ENCODE results near the gene VWA5B1. TPM values are rescaled to one million over a fixed set of nuclear protein-coding genes. Genes with fewer than 3 reads are reported as not detected.

Gene VWA5B1
- total and polyA plus RNA-seq, 10 of the 15 experiments (the other 5 are each of a cell fraction or from before 2014, with no cell fraction given): under 0.01 to 0.05 (median 0.01) TPM; not detected in 7

DNA sequence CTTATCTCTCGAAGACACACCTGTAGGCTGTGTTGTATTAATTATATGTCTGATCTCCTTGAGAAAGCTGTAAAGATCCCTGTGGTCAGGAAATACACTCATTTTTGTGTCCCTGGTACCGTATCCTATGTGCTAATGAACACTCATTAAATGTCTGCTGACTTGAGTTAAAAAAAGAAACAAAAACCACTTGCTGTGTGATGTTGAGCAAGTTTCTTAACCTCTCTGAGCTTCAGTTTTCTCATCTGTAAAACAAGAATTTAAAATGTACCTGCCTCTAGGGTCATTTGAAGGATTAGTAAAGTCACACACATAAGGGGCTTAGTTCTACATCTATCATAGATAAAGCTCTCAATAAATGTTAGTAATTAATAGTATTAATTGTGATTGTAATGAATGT is 91.3 kb downstream of the VWA5B1 start:
- H3K4me1 ChIP-seq (ENCODE audit: control insufficient read depth, insufficient read depth, low read length): peaks cover 4% of the 10 kb centered on the region; the same call in 1 of the 2 replicates
- RAD21 ChIA-PET (ENCODE audit: unreplicated experiment): no interaction called here
- SMC1A ChIA-PET (ENCODE audit: uncharacterized antibody, unreplicated experiment): no interaction called here
- CTCF ChIA-PET: interaction anchor here (0.6 kb wide), 1 partner anchor 148 kb away, joined by 3 read pairs; no protein-coding TSS in a partner anchor
- H3K36me3 ChIP-seq (ENCODE audit: control insufficient read depth in 2 of 2, insufficient read depth in 2 of 2, low read length in 1 of 2): no peaks in the 10 kb centered on the region
- no TSS peak for BruUV-seq (replicated peaks)
- FAIRE-seq (no peak), ATAC-seq (no peak), DNase-seq (ENCODE audit: low read depth, low spot score) (no peak)
- WGBS (ENCODE audit: insufficient coverage, insufficient replicate concordance, low lambda C conversion rate, missing lambda C conversion rate): 23% methylated on average over 2 of the region's 2 CpGs
- H2AFZ ChIP-seq (ENCODE audit: control insufficient read depth, low read depth, low read length): no peak overlapping the region
- in situ Hi-C loops (cut with MboI): no loop called here
- intact Hi-C loops (cut with micrococcal nuclease; ENCODE audit: unreplicated experiment): no loop called here
- no peaks in the 10 kb centered on the region; the same call in 2 of the 3 replicates for H3K9me3 ChIP-seq (replicated peaks; ENCODE audit: control insufficient read depth, insufficient read depth, low read length)
- H3K9ac ChIP-seq (ENCODE audit: control insufficient read depth, insufficient read depth, low read length): no peak overlapping the region
- H3K4me2 ChIP-seq (ENCODE audit: control insufficient read depth, insufficient read depth): no peak overlapping the region
- TF ChIP-seq DPF2 (IDR thresholded peaks at IDR 0.05) (no peak), GATAD2B (conservative IDR thresholded peaks at IDR 0.05; ENCODE audit: low read depth) (no peak), RUNX3 (IDR thresholded peaks at IDR 0.05; ENCODE audit: low read length) (no peak), ZZZ3 (IDR thresholded peaks at IDR 0.05; ENCODE audit: control insufficient read depth, insufficient read length, low read depth) (no peak)
- TF ChIP-seq, protein P1, sequence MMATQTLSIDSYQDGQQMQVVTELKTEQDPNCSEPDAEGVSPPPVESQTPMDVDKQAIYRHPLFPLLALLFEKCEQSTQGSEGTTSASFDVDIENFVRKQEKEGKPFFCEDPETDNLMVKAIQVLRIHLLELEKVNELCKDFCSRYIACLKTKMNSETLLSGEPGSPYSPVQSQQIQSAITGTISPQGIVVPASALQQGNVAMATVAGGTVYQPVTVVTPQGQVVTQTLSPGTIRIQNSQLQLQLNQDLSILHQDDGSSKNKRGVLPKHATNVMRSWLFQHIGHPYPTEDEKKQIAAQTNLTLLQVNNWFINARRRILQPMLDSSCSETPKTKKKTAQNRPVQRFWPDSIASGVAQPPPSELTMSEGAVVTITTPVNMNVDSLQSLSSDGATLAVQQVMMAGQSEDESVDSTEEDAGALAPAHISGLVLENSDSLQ (IDR thresholded peaks at IDR 0.05): no peak
- no peaks in the 10 kb centered on the region for H3K79me2 ChIP-seq (ENCODE audit: control insufficient read depth, insufficient read depth, low read length)
- no peaks in the 10 kb centered on the region for H4K20me1 ChIP-seq (ENCODE audit: control insufficient read depth, insufficient read depth)
- no peak overlapping the region for H3K27ac ChIP-seq (ENCODE audit: control insufficient read depth, insufficient read depth)
- H3K4me3 ChIP-seq: no peak overlapping the region
- POLR2A ChIA-PET: no interaction called here
- H3K27me3 ChIP-seq (replicated peaks in 1 of 2; ENCODE audit: control insufficient read depth in 2 of 2, insufficient read depth in 2 of 2, low read length in 1 of 2): peaks cover 2 to 3% of the 10 kb centered on the region in 2 experiments; a peak in 3 of 4 replicates

DNA sequence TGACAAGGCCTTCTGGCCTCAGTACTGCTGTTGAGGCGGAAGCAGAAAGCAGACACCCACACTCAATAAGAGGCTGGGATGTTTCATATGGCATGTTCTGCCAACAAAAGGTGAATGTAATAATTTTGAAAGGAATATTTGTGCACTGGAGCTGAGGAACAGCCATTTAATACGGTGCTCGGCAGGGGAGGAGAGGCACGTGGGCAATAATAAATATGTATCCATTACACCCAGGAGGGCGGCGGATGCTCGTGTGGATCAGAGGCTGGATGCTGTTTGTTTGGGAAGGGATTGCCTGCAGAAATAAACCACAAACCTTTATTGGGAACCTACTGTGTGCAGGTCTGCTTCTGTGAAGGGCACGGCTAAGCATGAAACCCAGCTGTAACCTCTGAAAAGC is 92.0 kb downstream of the VWA5B1 start:
- H3K9ac ChIP-seq (ENCODE audit: control insufficient read depth, insufficient read depth, low read length): no peak overlapping the region
- DNase-seq (ENCODE audit: low read depth, low spot score) (no peak), ATAC-seq (no peak), FAIRE-seq (no peak)
- H3K79me2 ChIP-seq (ENCODE audit: control insufficient read depth, insufficient read depth, low read length): no peaks in the 10 kb centered on the region
- H3K4me1 ChIP-seq (ENCODE audit: control insufficient read depth, insufficient read depth, low read length): peaks cover 4% of the 10 kb centered on the region; the same call in 1 of the 2 replicates
- intact Hi-C loops (cut with micrococcal nuclease; ENCODE audit: unreplicated experiment): no loop called here
- H3K27ac ChIP-seq (ENCODE audit: control insufficient read depth, insufficient read depth): no peak overlapping the region
- ChIA-PET SMC1A (ENCODE audit: uncharacterized antibody, unreplicated experiment) (no interaction called here), CTCF (no interaction called here), POLR2A (no interaction called here), RAD21 (ENCODE audit: unreplicated experiment) (interaction anchor here (1.0 kb wide), 1 partner anchor 111 kb away, joined by 4 read pairs; no protein-coding TSS in a partner anchor)
- no peak overlapping the region for H3K4me2 ChIP-seq (ENCODE audit: control insufficient read depth, insufficient read depth)
- peaks cover 3 to 4% of the 10 kb centered on the region in 2 experiments; a peak in 3 of 4 replicates for H3K27me3 ChIP-seq (replicated peaks in 1 of 2; ENCODE audit: control insufficient read depth in 2 of 2, insufficient read depth in 2 of 2, low read length in 1 of 2)
- H3K4me3 ChIP-seq: no peak overlapping the region
- 80% methylated on average over 8 of the region's 8 CpGs for WGBS (ENCODE audit: insufficient coverage, insufficient replicate concordance, low lambda C conversion rate, missing lambda C conversion rate)
- H3K36me3 ChIP-seq (ENCODE audit: control insufficient read depth in 2 of 2, insufficient read depth in 2 of 2, low read length in 1 of 2): no peaks in the 10 kb centered on the region
- no peaks in the 10 kb centered on the region for H4K20me1 ChIP-seq (ENCODE audit: control insufficient read depth, insufficient read depth)
- TF ChIP-seq, protein P2, sequence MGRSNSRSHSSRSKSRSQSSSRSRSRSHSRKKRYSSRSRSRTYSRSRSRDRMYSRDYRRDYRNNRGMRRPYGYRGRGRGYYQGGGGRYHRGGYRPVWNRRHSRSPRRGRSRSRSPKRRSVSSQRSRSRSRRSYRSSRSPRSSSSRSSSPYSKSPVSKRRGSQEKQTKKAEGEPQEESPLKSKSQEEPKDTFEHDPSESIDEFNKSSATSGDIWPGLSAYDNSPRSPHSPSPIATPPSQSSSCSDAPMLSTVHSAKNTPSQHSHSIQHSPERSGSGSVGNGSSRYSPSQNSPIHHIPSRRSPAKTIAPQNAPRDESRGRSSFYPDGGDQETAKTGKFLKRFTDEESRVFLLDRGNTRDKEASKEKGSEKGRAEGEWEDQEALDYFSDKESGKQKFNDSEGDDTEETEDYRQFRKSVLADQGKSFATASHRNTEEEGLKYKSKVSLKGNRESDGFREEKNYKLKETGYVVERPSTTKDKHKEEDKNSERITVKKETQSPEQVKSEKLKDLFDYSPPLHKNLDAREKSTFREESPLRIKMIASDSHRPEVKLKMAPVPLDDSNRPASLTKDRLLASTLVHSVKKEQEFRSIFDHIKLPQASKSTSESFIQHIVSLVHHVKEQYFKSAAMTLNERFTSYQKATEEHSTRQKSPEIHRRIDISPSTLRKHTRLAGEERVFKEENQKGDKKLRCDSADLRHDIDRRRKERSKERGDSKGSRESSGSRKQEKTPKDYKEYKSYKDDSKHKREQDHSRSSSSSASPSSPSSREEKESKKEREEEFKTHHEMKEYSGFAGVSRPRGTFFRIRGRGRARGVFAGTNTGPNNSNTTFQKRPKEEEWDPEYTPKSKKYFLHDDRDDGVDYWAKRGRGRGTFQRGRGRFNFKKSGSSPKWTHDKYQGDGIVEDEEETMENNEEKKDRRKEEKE (IDR thresholded peaks at IDR 0.05): no peak
- no peak for TF ChIP-seq MEF2B (IDR thresholded peaks at IDR 0.05; ENCODE audit: partially characterized antibody, poor library complexity, severe bottlenecking)
- no peak for TF ChIP-seq ZNF274 (IDR thresholded peaks at IDR 0.05; ENCODE audit: insufficient read depth, insufficient read length)
- no peak for TF ChIP-seq STAT3 (IDR thresholded peaks at IDR 0.05; ENCODE audit: low read depth, low read length)
- TF ChIP-seq EP300 (IDR thresholded peaks at IDR 0.05; ENCODE audit: borderline replicate concordance in 1 of 2, control insufficient read depth in 1 of 2, low read depth in 2 of 2, low read length in 2 of 2): no peak
- no peak for TF ChIP-seq ZSCAN29 (IDR thresholded peaks at IDR 0.05)
- TF ChIP-seq RELA (IDR thresholded peaks at IDR 0.05; ENCODE audit: borderline replicate concordance, partially characterized antibody): no peak
- BruUV-seq (replicated peaks): no TSS peak
- no peak overlapping the region for H2AFZ ChIP-seq (ENCODE audit: control insufficient read depth, low read depth, low read length)
- H3K9me3 ChIP-seq (replicated peaks; ENCODE audit: control insufficient read depth, insufficient read depth, low read length): no peaks in the 10 kb centered on the region; the same call in 2 of the 3 replicates
- in situ Hi-C loops (cut with MboI): no loop called here
